GM18520 (cell line): Measurements from ENCODE around the gene ZBTB7A.
A peak's percentile ranks its signal among the peaks of the same experiment; 100 is the strongest.
"Not testable (repeated sequence)": the region's sequence is repeated elsewhere in the genome, so short reads cannot be mapped to it uniquely, and the experiment has no call there.

ENCODE experiments used
- ATAC-seq: cut with Tn5 transposase; IDR thresholded peaks from one replicate; pipeline ENCODE4 v1.9.1; 2021; ENCODE audit not compliant: unreplicated experiment

Gene ZBTB7A

DNA sequence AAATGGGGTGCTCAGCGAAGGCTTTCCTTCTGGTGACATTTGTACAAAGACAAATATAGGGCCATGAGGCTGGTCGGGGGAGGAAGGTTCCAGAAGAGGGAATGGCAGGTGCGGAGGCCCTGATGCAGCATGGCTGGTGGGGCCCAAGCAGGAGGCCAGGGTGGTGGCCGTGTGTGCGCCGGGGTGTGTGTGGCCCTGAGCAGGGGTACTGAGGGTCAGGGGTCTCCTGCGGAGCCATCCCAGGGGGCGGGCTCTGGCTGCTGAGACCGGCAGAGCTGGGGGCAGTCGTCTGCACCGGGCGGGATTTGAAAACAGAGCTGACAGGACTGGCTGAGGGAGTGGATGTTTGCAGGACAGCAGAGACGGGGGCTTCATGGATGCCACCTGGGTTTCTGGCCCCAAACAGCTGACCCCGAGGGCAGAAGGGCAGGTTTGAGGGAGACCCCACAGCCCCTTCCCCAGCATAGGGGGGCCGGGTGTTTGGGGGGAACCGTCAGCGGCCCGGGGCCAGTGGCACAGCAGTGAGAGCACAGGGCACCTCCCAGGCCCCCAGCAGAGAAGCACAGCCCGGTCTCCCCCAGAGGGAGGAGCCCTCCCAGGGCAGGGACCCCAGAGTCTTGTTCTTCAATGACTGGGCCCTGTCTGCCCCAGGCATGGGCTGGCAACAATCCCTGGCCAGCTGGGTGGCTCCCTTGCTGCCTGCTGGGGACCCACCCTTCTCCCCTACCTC, 47.8 kb downstream of the ZBTB7A start:
- ATAC-seq: no peak

GRCh38 chr19:4018140-4018613, 48.5 kb downstream of the ZBTB7A start:
- no peak for ATAC-seq

- ATAC-seq: no peak
Observed at GRCh38 chr19:4016903-4017638, 49.6 kb downstream of the ZBTB7A start.

GRCh38 chr19:4016486-4016885, 50.2 kb downstream of the ZBTB7A start:
- ATAC-seq: no peak

DNA sequence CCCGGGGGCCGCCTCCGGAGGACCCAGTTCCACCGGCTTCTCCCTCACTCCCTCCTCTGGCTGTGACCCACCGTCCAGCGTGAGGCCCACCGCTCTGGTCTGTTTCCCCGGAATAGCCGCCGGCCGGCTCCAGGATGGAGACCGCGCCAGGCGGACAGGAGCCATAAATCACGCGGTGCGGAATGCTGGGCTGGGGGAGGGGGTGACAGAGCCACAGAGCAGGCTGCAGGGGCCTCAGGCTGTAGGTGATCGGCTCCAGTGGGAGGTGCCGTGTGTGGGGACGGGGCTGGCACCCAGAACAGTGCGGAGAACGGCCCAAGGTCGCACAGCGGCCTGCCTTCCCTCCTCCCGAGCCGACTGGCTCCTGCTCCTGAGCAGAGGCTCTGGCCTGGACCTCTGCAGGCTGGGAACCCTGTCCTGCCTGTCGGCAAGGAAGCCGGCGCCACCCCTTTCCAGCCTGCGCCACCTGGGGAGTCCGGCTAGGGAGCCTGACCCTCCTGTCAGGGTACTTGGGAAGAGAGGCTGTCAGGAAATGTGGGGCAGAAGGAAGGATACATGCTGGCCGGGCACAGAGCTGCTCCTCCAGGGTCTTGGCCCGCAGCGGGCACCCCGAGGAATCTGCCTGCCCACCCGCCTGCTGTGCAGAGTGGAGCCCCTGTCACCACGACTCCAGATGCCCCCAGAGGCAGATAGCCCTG, 50.8 kb downstream of the ZBTB7A start:
- ATAC-seq: no peak

DNA sequence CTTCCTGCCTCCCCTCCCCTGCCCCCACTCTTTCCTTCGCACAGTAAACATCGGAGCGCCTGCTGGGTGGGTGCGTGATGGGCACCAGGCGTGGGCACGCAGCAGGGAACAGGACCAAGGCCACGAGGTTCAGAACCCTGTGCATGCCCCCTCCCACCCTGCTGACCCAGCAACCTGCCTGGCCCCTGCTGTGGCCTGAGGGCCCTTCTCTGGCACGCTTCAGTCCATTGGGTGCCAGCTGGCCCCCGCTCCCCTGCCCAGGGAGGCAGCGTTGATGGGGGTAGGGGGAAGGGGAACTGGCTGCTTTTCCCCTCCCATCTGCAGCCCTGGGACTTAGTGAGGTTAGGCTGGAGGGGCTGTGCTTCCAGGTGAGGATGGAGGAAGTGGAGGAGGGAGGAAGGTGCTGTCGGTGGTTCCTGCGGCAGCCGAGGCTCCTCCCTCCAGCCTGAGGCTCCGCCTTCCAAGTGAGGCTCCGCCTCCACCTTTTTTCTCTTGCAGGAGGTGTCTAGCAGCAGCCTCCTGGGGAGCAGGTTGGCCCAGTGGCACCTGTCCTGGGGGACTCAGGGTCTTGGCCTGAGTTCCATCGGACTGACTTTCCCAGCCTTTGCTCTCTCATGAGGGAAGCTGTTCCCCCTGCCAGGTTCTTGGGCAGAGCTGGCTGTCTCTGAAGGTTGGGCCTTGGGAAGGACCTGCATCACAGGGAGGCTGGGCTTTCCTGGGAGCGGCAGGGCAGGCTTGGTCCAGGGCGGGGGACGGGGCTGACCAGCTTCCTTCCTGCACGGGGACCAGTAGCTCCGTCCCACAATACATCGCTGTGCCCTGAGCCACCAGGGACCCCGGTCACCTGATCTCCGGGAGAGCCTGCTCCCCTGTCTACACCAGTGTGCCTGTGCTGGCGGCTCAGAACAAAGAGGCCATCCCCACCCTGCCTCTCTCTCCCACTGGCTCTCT, 51.9 kb downstream of the ZBTB7A start:
- ATAC-seq: no peak

DNA sequence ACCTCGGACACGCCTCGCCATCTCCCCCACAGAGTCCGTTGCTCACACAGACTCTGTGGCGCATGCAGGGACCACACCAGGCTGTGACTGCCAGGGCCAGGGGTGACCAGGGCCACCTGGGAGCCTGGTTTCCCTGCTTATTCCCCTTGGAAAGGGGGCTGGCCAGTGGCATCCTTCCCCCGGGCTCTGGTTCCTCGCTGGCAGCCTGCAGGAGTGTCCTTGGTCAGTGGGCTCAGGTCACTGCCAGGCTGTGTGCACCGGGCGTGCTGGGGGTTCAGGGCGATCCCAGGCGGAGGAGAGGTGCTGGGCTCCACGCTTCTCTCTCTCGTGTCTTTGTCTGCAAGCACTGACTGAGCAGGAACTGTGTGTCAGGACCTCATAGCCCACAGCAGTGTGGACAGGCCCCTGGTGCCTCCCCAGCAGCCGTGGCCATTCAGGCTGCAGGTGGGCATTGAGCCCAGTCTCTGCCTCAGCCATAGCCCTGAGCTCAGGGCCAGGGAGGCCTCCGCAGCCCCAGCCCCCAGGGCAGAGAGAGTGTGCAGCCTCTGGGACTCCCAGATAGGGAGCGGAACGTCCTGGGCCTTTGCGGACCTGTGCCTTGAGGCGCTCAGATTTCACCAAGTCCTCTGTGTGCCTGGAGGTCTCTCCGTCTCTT, 52.7 kb downstream of the ZBTB7A start:
- ATAC-seq: no peak

DNA sequence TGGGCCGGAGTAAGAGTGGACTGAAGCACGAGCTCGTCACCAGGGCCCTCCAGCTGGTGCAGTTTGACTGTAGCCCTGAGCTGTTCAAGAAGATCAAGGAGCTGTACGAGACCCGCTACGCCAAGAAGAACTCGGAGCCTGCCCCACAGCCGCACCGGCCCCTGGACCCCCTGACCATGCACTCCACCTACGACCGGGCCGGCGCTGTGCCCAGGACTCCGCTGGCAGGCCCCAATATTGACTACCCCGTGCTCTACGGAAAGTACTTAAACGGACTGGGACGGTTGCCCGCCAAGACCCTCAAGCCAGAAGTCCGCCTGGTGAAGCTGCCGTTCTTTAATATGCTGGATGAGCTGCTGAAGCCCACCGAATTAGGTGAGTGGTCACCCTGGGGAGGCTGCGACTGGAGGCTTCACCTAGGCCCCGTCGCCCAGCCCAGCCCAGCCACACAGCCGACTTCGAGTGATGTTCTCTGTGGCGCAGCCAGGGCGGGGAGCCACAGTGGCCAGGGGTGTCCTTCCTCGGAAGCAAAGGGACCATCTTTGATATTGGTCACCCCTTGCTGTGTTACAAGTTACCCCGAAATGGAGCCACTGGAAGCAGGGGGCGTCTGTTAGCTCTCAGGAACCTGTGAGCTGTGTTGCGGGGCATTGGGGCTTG, 53.6 kb downstream of the ZBTB7A start:
- no peak for ATAC-seq

DNA sequence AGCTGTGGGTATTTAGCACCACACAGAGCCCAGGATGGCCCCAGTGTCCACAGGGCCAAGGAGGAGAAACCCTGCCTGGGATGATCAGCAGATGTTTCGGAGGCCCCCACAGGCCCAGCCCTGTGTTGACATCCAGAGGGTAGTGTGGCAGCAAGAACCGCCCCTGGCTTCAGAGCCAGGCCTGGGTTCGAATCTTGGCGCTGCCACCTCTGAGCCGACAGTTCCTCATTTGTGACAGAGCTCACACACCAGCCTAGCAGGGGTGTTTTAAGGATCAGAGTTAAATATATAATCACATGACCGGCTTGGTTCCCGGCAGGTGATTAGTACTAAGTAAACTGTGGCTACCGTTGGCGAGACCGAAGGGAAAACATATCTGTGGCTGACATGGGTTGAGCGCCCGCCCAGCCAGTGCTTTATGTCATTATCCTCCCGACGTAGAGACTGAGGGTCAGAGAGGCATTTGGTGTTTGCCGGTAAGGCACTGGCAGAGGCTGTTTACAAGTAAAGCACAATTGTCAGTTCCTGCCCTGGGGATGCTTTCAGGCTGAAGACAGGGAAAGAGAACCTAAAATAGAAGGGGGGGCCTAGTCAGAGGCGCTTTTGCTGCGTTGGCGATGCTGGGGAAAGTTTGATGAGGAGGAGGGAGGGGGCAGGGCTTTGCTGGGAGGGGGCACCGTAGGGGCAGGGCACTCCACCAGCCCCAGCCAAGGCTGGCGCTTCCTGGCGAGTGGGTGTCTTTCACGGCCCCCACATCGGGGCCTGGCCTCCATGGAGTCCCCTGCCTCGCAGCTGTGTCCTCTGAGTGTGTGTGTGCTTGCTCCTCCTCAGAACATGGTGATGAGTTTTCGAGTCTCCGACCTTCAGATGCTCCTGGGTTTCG, 54.4 kb downstream of the ZBTB7A start:
- no peak for ATAC-seq

GRCh38 chr19:4011430-4011829, 55.3 kb downstream of the ZBTB7A start:
- not testable (repeated sequence) for ATAC-seq

DNA sequence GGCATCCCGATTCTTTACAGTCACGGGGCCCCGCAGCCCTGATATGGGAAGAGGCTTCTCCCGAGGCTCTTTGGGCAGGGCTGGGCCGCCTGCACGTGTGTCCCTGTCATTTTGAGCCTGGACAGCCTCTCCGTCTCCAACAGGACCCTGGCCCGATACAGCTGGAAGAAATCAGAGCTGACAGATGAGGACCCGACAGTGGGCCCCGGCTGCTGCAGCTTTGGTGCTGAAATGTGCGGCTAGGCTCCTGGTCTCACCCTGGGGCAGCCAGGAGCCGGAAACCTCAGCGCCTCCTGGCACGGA, 55.9 kb downstream of the ZBTB7A start:
- ATAC-seq: no peak

DNA sequence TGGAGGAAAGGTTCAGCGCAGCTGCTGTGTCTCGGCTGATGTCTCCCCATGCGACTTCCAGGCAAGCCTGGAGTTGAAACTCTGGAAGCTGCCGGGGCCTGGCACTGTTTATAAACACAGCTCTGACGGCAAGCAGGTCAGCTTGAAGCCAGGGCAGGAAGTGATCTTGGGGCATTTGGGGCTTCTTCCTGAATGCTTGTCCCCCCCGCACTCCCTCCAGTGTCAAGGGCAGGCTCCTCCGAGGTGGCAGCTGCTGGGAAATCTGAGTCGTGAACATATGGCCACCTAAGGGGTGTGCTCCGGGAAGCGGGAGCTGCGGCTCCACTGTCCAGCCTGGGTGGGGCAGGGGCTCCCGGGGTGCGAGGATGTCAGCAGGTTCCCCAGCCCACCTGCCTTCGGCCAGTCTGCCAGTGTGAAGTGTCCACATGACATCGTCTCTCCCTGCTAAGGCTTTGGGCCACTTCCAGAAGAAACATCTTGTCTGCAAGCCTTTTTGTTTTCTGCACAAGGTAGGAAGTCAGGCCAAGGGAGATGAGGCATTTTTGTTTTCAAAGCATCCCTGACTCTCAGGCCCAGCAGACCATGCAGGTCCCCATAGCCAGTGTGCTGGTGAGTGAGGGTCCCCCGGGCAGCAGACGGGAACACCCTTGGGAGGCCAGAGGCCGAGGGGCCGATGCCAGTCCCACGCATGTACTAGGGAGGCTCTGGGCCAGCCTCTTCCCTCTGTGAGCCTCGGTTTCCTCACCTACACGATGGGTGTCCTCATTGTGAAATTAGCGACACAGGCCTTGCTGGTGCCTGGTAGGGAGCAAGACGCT, 56.5 kb downstream of the ZBTB7A start:
- no peak for ATAC-seq

GRCh38 chr19:4007836-4008539, 58.7 kb downstream of the ZBTB7A start:
- no peak for ATAC-seq

- ATAC-seq: peak; percentile 78
Observed at GRCh38 chr19:4007021-4007835, 59.5 kb downstream of the ZBTB7A start, which contains the start of gene PIAS4. PIAS4 (plus strand) TSS chr19:4007736; CDS start chr19:4007761, 25 bp downstream.

GRCh38 chr19:4005436-4005835, 61.3 kb downstream of the ZBTB7A start:
- not testable (repeated sequence) for ATAC-seq

DNA sequence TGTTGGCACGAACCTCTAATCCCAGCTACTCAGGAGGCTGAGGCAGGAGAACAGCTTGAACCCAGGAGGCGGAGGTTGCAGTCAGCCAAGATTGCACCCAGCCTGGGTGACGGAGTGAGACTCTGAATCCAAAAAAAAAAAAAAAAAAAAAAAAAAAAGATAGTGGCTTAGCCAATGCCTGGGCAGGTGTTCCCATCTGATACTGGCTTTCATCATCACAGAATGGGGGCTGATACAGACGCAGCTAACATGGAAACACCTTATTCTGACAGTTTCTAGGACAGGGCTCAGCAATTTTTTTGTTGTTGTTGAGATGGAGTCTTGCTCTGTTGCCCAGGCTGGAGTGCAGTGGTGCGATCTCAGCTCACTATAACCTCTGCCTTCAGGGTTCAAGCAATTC, 65.9 kb downstream of the ZBTB7A start:
- ATAC-seq: not testable (repeated sequence)
